ENCODE results near the gene ITGA1.

- TF ChIP-seq, protein P1, sequence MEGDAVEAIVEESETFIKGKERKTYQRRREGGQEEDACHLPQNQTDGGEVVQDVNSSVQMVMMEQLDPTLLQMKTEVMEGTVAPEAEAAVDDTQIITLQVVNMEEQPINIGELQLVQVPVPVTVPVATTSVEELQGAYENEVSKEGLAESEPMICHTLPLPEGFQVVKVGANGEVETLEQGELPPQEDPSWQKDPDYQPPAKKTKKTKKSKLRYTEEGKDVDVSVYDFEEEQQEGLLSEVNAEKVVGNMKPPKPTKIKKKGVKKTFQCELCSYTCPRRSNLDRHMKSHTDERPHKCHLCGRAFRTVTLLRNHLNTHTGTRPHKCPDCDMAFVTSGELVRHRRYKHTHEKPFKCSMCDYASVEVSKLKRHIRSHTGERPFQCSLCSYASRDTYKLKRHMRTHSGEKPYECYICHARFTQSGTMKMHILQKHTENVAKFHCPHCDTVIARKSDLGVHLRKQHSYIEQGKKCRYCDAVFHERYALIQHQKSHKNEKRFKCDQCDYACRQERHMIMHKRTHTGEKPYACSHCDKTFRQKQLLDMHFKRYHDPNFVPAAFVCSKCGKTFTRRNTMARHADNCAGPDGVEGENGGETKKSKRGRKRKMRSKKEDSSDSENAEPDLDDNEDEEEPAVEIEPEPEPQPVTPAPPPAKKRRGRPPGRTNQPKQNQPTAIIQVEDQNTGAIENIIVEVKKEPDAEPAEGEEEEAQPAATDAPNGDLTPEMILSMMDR (IDR thresholded peaks at IDR 0.05) = no peak
- TF ChIP-seq POLR2A (IDR thresholded peaks at IDR 0.05) = no peak
- no peak for TF ChIP-seq EP300 (IDR thresholded peaks at IDR 0.05)
Measured at GRCh38 chr5:52997424-52997823, 209.7 kb downstream of the ITGA1 start.
